Renal cortex interstitium (tissue), 11 donors: Measurements from ENCODE around the gene NAV2. TPM values are rescaled to one million over a fixed set of nuclear protein-coding genes. Genes with fewer than 3 reads are reported as not detected.

Experiments used
- DNase-seq, 11 donors: peaks; one replicate each; pipeline ENCODE4 v3.0.0-alpha.2; 2013; ENCODE audit warnings: low read depth in 9 of 11, low spot score in 4 of 11; ENCODE audit errors: extremely low read depth in 1 of 11
- polyA plus RNA-seq, 3 donors: library from polyadenylated mRNA; unstranded; fragments of 120-200 nt; gene quantifications; one replicate each; pipeline ENCODE4 v1.2.1, GENCODE V29; 2013; ENCODE audit not compliant: insufficient read length in 3 of 3

NAV2 gene
- polyA plus RNA-seq, 3 donors, result 36.9 to 94.9 (median 39.5) TPM

GRCh38 chr11:19816040-19816439, 103.4 kb downstream of the NAV2 start:
- DNase-seq, result no peak

GRCh38 chr11:19816817-19817216, 104.2 kb downstream of the NAV2 start:
- no peak for DNase-seq

GRCh38 chr11:19817265-19817851, 104.7 kb downstream of the NAV2 start:
- no peak for DNase-seq

GRCh38 chr11:19817870-19818269, 105.2 kb downstream of the NAV2 start:
- no peak for DNase-seq

- DNase-seq, result no peak
Measured at GRCh38 chr11:19818619-19819018, 106.0 kb downstream of the NAV2 start.

- DNase-seq, result no peak
Measured at GRCh38 chr11:19819148-19819547, 106.5 kb downstream of the NAV2 start.

GRCh38 chr11:19820100-19820499, 107.5 kb downstream of the NAV2 start:
- DNase-seq, result no peak

GRCh38 chr11:19821412-19821875, 108.8 kb downstream of the NAV2 start:
- no peak for DNase-seq

- DNase-seq, result no peak
Measured at GRCh38 chr11:19821993-19822392, 109.4 kb downstream of the NAV2 start.

GRCh38 chr11:19822531-19822930, 109.9 kb downstream of the NAV2 start:
- no peak for DNase-seq

GRCh38 chr11:19826606-19827005, 114.0 kb downstream of the NAV2 start:
- DNase-seq, result peak in 1 of 11 donors; percentile 23

- DNase-seq, result no peak
Measured at GRCh38 chr11:19827399-19828135, 114.9 kb downstream of the NAV2 start.

- DNase-seq, result peak in 1 of 11 donors; percentile 33
Measured at GRCh38 chr11:19828382-19829108, 115.9 kb downstream of the NAV2 start.

GRCh38 chr11:19829109-19829837, 116.6 kb downstream of the NAV2 start:
- no peak for DNase-seq

- no peak for DNase-seq
Measured at GRCh38 chr11:19832086-19832750, 119.6 kb downstream of the NAV2 start.

- no peak for DNase-seq
Measured at GRCh38 chr11:19832901-19833300, 120.3 kb downstream of the NAV2 start.

- DNase-seq, result no peak
Measured at GRCh38 chr11:19834771-19835170, 122.1 kb downstream of the NAV2 start.

- DNase-seq, result no peak
Measured at GRCh38 chr11:19836666-19837065, 124.0 kb downstream of the NAV2 start.
